Tibial artery (tissue), 4 donors: ENCODE measurements around the gene MST1.

Experiments
- DNase-seq, 2 donors: peaks; one replicate each; pipeline ENCODE4 v3.0.0-alpha.2; 2019
- H3K27ac ChIP-seq, 2 donors: fragments of 200-600 bp; sonication (generic) in 1 of 2; 1 replicate in 1 of 2; 2 replicates in 1 of 2; pipeline ENCODE4 v1.5.1; 2018 to 2019; ENCODE audit warnings: mild to moderate bottlenecking in 1 of 2
- H3K27me3 ChIP-seq, 2 donors: fragments of 200-600 bp; sonication (generic) in 1 of 2; one replicate each; pipeline versions ENCODE4 v1.5.1 to v1.6.0; 2016 to 2019
- H3K36me3 ChIP-seq, 3 donors: fragments of 200-600 bp; sonication (generic) in 2 of 3; one replicate each; pipeline ENCODE4 v1.5.1; 2016 to 2019; ENCODE audit warnings: mild to moderate bottlenecking in 2 of 3
- H3K4me1 ChIP-seq, 4 donors: fragments of 200-600 bp; sonication (generic) in 2 of 4; 1 replicate in 3 of 4; 2 replicates in 1 of 4; pipeline ENCODE4 v1.5.1; 2016 to 2019
- H3K4me3 ChIP-seq, 2 donors: fragments of 200-600 bp; sonication (generic) in 1 of 2; 1 replicate in 1 of 2; 2 replicates in 1 of 2; pipeline ENCODE4 v1.5.1; 2018 to 2019; ENCODE audit warnings: mild to moderate bottlenecking in 2 of 2
- H3K9me3 ChIP-seq, 3 donors: fragments of 200-600 bp; sonication (generic) in 1 of 3; one replicate each; pipeline ENCODE4 v1.5.1; 2016 to 2019
- CTCF ChIP-seq, 2 experiments: fragments of 200-600 bp in 1 of 2; fragments of 450-650 bp in 1 of 2; IDR thresholded peaks; one replicate each; pipeline ENCODE4 v1.5.1; 2017 to 2019; ENCODE audit warnings: antibody characterized with exemption in 2 of 2, mild to moderate bottlenecking in 1 of 2, moderate library complexity in 1 of 2
- intact Hi-C: fragments of 100-400 bp; cut with DNase I; formaldehyde crosslinking; loops from one replicate; pipeline ENCODE4 v1.15.0; 2023; ENCODE audit warnings: low total_unique reads

Gene MST1

GRCh38 chr3:49662021-49662420, 27.3 kb downstream of the MST1 start:
- Histone ChIP-seq H3K27ac (no peak overlapping the region), H3K27me3 (peaks cover 0 to 11% of the 10 kb centered on the region in 2 donors), H3K4me1 (no peaks in the 10 kb centered on the region), H3K36me3 (no peaks in the 10 kb centered on the region), H3K4me3 (no peak overlapping the region), H3K9me3 (no peaks in the 10 kb centered on the region)
- intact Hi-C loops: no loop called here
- no peak for TF ChIP-seq CTCF (IDR thresholded peaks at IDR 0.05)
- no peak for DNase-seq

GRCh38 chr3:49661281-49661680, 28.0 kb downstream of the MST1 start:
- H3K4me1 ChIP-seq: no peaks in the 10 kb centered on the region
- DNase-seq: no peak
- intact Hi-C loops: no loop called here
- peaks cover 0 to 11% of the 10 kb centered on the region in 2 donors for H3K27me3 ChIP-seq
- no peak overlapping the region for H3K27ac ChIP-seq
- TF ChIP-seq CTCF (IDR thresholded peaks at IDR 0.05): no peak
- H3K36me3 ChIP-seq: no peaks in the 10 kb centered on the region
- no peaks in the 10 kb centered on the region for H3K9me3 ChIP-seq
- H3K4me3 ChIP-seq: no peak overlapping the region

- TF ChIP-seq CTCF (IDR thresholded peaks at IDR 0.05): no peak
- Histone ChIP-seq H3K27ac (no peak overlapping the region), H3K4me3 (no peak overlapping the region), H3K4me1 (no peaks in the 10 kb centered on the region), H3K27me3 (peaks cover 0 to 9% of the 10 kb centered on the region in 2 donors), H3K36me3 (no peaks in the 10 kb centered on the region), H3K9me3 (no peaks in the 10 kb centered on the region)
- intact Hi-C loops: no loop called here
- DNase-seq: no peak
Measured at GRCh38 chr3:49659756-49660155, 29.5 kb downstream of the MST1 start.

- no peak overlapping the region for H3K27ac ChIP-seq
- TF ChIP-seq CTCF (IDR thresholded peaks at IDR 0.05): no peak
Measured at GRCh38 chr3:49658711-49659110, 30.6 kb downstream of the MST1 start.

GRCh38 chr3:49657208-49657915, 31.9 kb downstream of the MST1 start:
- Histone ChIP-seq H3K27ac (no peak overlapping the region), H3K9me3 (no peaks in the 10 kb centered on the region), H3K4me1 (no peaks in the 10 kb centered on the region), H3K4me3 (no peak overlapping the region), H3K36me3 (peaks cover 0 to 7% (median 0%) of the 10 kb centered on the region in 3 donors), H3K27me3 (peaks cover 0 to 3% of the 10 kb centered on the region in 2 donors)
- intact Hi-C loops: no loop called here
- no peak for DNase-seq
- no peak for TF ChIP-seq CTCF (IDR thresholded peaks at IDR 0.05)

More at GRCh38 chr3:49658711-49659110, 30.6 kb downstream of the MST1 start:
- DNase-seq: no peak
- H3K27me3 ChIP-seq: peaks cover 0 to 9% of the 10 kb centered on the region in 2 donors
- no peaks in the 10 kb centered on the region for H3K9me3 ChIP-seq
- no peaks in the 10 kb centered on the region for H3K36me3 ChIP-seq
- no peak overlapping the region for H3K4me3 ChIP-seq
- intact Hi-C loops: no loop called here
- no peaks in the 10 kb centered on the region for H3K4me1 ChIP-seq
